ENCODE data around the gene TMEM129.

TMEM129 gene

DNA sequence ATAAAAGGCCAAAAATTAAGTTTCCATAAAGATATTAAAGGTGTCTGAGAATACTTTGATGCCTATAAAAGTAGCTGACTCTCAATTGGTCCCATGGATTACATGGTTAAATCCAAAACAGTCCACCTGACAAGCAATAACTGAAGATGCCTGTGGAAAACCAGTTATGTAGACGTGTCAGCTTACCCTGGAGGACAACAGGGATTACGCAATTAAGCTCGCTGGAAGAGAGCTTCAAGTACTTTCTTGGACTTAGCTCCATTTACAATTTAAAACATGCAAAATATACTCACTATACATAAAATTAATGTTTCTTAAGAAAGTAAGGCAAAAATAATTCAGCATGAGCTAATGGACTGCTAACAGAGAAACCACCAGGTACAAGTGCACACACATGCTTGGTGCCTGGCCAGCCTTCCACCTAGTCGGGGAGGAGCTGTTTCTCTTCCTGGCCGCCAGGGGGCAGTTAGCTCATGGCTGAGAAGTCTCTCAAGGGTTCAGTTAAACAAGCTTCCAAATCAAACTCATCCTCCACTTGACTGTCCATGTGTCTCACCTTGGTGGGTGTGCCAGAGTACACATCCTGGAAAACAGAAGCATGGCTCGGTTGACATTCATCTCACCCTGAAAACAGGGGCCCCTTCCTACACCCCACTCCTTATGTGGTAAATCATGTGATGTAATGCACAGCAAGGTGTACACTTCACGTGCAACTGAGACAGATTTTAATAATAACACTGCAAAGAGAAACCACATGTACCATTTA, 27.8 kb downstream of the TMEM129 start:
- Histone ChIP-seq H4K8ac (ENCODE audit: low read depth, low read length) (no peak overlapping the region), H3K4me3 (ENCODE audit: low read length) (no peak overlapping the region), H3K79me1 (ENCODE audit: low read length) (no peaks in the 10 kb centered on the region), H3K4me1 (ENCODE audit: control insufficient read depth, low read depth, low read length) (no peaks in the 10 kb centered on the region), H3K4me2 (ENCODE audit: low read length) (no peak overlapping the region), H3K23ac (ENCODE audit: low read length) (no peak overlapping the region), H2BK5ac (ENCODE audit: low read length) (no peak overlapping the region), H4K5ac (ENCODE audit: low read length) (no peak overlapping the region), H3K27me3 (ENCODE audit: insufficient read depth, low read length, poor library complexity) (no peaks in the 10 kb centered on the region), H3K79me2 (ENCODE audit: control insufficient read depth, insufficient read depth, low read length) (no peaks in the 10 kb centered on the region), H2BK120ac (ENCODE audit: low read depth, low read length) (no peak overlapping the region), H3K27ac (ENCODE audit: low read depth, low read length) (no peak overlapping the region), H2BK15ac (replicated peaks; ENCODE audit: low read depth) (no peak overlapping the region), H2AK5ac (ENCODE audit: low read length) (no peak overlapping the region), H3K4ac (ENCODE audit: low read depth, low read length) (no peak overlapping the region), H3K56ac (ENCODE audit: low read length) (no peak overlapping the region), H3K18ac (ENCODE audit: low read length) (no peak overlapping the region), H3K36me3 (ENCODE audit: control insufficient read depth, insufficient read depth, low read length) (peaks cover 7% of the 10 kb centered on the region), H3K9ac (ENCODE audit: low read length) (no peak overlapping the region)
- peak; percentile 84 for DNase-seq
- WGBS (ENCODE audit: extremely low coverage, insufficient coverage, low lambda C conversion rate), result no CpG with 5 or more reads among the region's 7 CpGs

DNA sequence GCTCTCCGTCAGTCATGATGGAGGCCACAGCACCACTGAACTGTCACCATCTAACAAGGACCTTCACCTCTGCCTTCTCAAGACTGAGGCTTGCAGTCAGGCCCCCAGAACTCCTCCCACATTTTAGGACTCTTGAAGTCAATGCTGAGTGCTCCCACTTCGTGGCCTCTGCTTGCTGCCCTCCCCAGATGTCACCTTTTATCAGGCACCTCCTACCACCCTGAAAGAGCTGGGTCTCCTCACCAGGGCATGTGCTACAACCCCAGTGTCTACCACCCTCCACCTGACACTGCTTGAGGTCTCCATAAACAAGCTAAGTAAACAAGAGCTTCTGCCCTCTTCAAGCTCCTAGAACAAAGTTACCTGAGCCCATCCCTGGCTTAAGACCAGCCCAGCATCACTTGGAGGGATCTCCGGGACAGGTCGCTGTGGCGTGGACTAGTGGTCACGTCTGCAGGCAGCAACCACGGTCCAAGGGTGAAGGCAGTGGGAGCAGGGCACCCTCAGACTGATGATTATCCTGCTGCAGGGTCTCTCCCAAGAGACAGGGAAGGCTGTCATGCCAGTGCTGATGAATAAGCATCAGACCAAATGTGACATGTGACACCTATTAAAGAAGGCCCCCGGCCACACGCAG, 29.3 kb downstream of the TMEM129 start:
- Histone ChIP-seq H3K4me2 (ENCODE audit: low read length) (no peak overlapping the region), H3K4me1 (ENCODE audit: control insufficient read depth, low read depth, low read length) (no peaks in the 10 kb centered on the region), H3K9ac (ENCODE audit: low read length) (no peak overlapping the region), H3K56ac (ENCODE audit: low read length) (no peak overlapping the region), H3K18ac (ENCODE audit: low read length) (no peak overlapping the region), H3K23ac (ENCODE audit: low read length) (no peak overlapping the region), H4K5ac (ENCODE audit: low read length) (no peak overlapping the region), H2BK5ac (ENCODE audit: low read length) (no peak overlapping the region), H3K79me2 (ENCODE audit: control insufficient read depth, insufficient read depth, low read length) (no peaks in the 10 kb centered on the region), H3K36me3 (ENCODE audit: control insufficient read depth, insufficient read depth, low read length) (peaks cover 7% of the 10 kb centered on the region), H2BK15ac (replicated peaks; ENCODE audit: low read depth) (no peak overlapping the region), H3K27me3 (ENCODE audit: insufficient read depth, low read length, poor library complexity) (no peaks in the 10 kb centered on the region), H2BK120ac (ENCODE audit: low read depth, low read length) (no peak overlapping the region), H2AK5ac (ENCODE audit: low read length) (no peak overlapping the region), H3K4ac (ENCODE audit: low read depth, low read length) (no peak overlapping the region), H4K8ac (ENCODE audit: low read depth, low read length) (no peak overlapping the region), H3K27ac (ENCODE audit: low read depth, low read length) (no peak overlapping the region), H3K79me1 (ENCODE audit: low read length) (no peaks in the 10 kb centered on the region), H3K4me3 (ENCODE audit: low read length) (no peak overlapping the region)
- WGBS (ENCODE audit: extremely low coverage, insufficient coverage, low lambda C conversion rate), result no CpG with 5 or more reads among the region's 9 CpGs
- no peak for DNase-seq

DNA sequence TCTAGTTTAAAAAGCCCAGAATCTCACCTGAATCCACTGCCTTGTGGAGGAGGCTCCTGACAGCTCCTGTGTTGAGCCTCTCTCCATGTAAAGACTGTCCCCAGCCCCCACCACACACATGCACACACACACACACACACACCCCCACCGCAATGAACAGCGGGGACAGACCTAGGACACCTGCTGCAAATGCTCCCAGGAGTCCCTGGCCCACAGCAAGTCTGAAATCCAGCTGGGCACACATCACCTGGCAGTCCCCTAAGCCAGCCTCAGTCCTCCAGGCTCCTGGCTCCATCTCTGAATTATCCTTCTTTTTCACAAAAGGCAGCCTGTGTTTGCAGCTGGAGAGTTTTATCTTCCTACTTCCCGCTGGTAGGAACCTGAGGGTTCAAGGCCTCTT, 30.4 kb downstream of the TMEM129 start:
- no peak overlapping the region for H3K18ac ChIP-seq (ENCODE audit: low read length)

DNA sequence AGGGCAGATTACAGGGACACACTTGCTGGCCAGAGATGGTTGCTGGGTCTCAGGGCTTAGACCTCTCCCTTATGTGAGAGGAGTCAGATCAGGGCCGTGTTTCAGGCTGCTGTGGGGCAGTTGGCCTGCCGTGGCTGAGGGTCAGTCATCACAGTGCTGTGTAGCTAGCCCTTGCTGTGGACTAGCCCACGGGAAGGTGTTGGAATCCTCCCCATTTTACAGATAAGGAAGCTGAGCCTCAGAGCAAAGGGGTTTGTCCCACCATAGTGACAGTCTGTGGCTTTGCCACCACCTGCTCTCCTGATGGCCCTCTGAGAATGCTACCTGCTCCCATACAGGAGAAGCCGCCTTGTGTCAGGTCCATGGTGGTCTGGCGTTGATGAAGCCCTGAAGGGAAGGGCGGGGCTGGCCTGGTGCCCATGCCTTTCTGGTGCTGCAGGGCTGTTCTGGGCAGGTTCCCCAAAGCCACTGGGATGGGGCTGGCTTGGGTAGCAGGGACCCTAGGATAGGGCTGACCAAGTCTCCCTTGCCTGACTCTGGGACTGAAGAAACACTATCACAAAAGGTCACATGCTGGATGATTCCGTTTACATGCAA, 34.6 kb downstream of the TMEM129 start:
- no peak overlapping the region for H2BK15ac ChIP-seq (replicated peaks; ENCODE audit: low read depth)
- H4K5ac ChIP-seq (ENCODE audit: low read length), result no peak overlapping the region
- no peak for DNase-seq
- no peak overlapping the region for H2AK5ac ChIP-seq (ENCODE audit: low read length)
- no peak overlapping the region for H3K9ac ChIP-seq (ENCODE audit: low read length)
- H3K79me1 ChIP-seq (ENCODE audit: low read length), result no peaks in the 10 kb centered on the region
- H3K23ac ChIP-seq (ENCODE audit: low read length), result no peak overlapping the region
- no peak overlapping the region for H3K4me3 ChIP-seq (ENCODE audit: low read length)
- H3K4me1 ChIP-seq (ENCODE audit: control insufficient read depth, low read depth, low read length), result no peaks in the 10 kb centered on the region
- no peak overlapping the region for H3K4me2 ChIP-seq (ENCODE audit: low read length)
- H2BK5ac ChIP-seq (ENCODE audit: low read length), result no peak overlapping the region
- H3K56ac ChIP-seq (ENCODE audit: low read length), result no peak overlapping the region
- peaks cover 9% of the 10 kb centered on the region for H3K27me3 ChIP-seq (ENCODE audit: insufficient read depth, low read length, poor library complexity)
- no peaks in the 10 kb centered on the region for H3K79me2 ChIP-seq (ENCODE audit: control insufficient read depth, insufficient read depth, low read length)
- H3K36me3 ChIP-seq (ENCODE audit: control insufficient read depth, insufficient read depth, low read length), result no peaks in the 10 kb centered on the region
- no peak overlapping the region for H4K8ac ChIP-seq (ENCODE audit: low read depth, low read length)
- no CpG with 5 or more reads among the region's 7 CpGs for WGBS (ENCODE audit: extremely low coverage, insufficient coverage, low lambda C conversion rate)
- no peak overlapping the region for H3K18ac ChIP-seq (ENCODE audit: low read length)
- no peak overlapping the region for H3K4ac ChIP-seq (ENCODE audit: low read depth, low read length)
- H3K27ac ChIP-seq (ENCODE audit: low read depth, low read length), result no peak overlapping the region
- H2BK120ac ChIP-seq (ENCODE audit: low read depth, low read length), result no peak overlapping the region

More for the DNA sequence above, 30.4 kb downstream of the TMEM129 start:
- Histone ChIP-seq H3K56ac (ENCODE audit: low read length) (no peak overlapping the region), H4K8ac (ENCODE audit: low read depth, low read length) (no peak overlapping the region), H3K27me3 (ENCODE audit: insufficient read depth, low read length, poor library complexity) (no peaks in the 10 kb centered on the region), H4K5ac (ENCODE audit: low read length) (no peak overlapping the region), H2AK5ac (ENCODE audit: low read length) (no peak overlapping the region), H3K36me3 (ENCODE audit: control insufficient read depth, insufficient read depth, low read length) (peaks cover 7% of the 10 kb centered on the region), H3K4ac (ENCODE audit: low read depth, low read length) (no peak overlapping the region), H2BK15ac (replicated peaks; ENCODE audit: low read depth) (no peak overlapping the region), H3K9ac (ENCODE audit: low read length) (no peak overlapping the region), H2BK120ac (ENCODE audit: low read depth, low read length) (no peak overlapping the region), H3K79me1 (ENCODE audit: low read length) (no peaks in the 10 kb centered on the region), H3K27ac (ENCODE audit: low read depth, low read length) (no peak overlapping the region), H3K79me2 (ENCODE audit: control insufficient read depth, insufficient read depth, low read length) (no peaks in the 10 kb centered on the region), H3K4me3 (ENCODE audit: low read length) (no peak overlapping the region), H3K4me2 (ENCODE audit: low read length) (no peak overlapping the region), H3K4me1 (ENCODE audit: control insufficient read depth, low read depth, low read length) (no peaks in the 10 kb centered on the region), H3K23ac (ENCODE audit: low read length) (no peak overlapping the region), H2BK5ac (ENCODE audit: low read length) (no peak overlapping the region)
- no peak for DNase-seq
- WGBS (ENCODE audit: extremely low coverage, insufficient coverage, low lambda C conversion rate), result no CpG with 5 or more reads among the region's 3 CpGs

DNA sequence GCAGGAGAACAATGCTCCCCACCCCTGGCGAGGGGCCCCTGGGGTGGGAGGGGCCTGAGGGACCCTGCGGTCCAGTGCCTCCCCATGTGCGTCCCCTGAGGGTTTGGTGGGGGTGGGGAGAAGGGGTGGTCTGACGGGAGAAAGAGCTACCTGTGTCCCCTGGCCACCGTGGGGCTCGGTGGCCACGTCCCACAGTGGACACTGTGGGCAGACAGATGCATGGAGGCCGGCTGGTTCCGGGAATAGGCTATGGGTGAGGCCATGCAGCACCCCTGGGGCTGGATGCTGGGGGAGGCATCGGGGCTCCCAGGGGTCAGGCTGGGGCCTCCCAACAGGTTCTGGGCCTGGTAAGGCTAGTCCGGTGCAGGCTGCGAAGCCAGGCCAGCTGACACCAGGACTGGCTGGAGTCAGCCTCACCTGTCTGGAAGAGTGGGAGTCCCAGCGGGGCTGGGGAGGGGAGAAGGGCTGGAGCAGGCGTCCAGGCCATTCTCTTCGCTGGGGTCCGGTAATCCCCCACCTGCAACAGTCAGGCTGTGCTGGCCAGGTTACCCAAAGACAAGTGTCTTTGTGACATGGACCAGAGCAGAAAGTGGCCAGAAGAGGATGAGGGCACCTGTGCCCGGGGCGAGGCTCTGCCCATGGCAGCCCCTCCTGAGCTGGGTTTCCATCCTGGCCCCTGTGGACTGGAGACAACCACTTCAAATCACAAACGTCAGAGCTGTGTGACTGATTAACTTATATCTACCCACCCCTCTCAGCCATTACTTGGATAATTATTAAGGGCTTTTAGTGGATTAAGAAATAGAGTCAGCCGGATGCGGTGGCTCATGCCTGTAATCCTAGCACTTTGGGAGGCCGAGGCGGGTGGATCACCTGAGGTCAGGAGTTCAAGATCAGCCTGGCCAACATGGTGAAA, 35.6 kb downstream of the TMEM129 start:
- Histone ChIP-seq H4K5ac (ENCODE audit: low read length) (no peak overlapping the region), H4K8ac (ENCODE audit: low read depth, low read length) (no peak overlapping the region), H3K56ac (ENCODE audit: low read length) (no peak overlapping the region), H3K79me1 (ENCODE audit: low read length) (no peaks in the 10 kb centered on the region), H3K4me2 (ENCODE audit: low read length) (no peak overlapping the region), H3K36me3 (ENCODE audit: control insufficient read depth, insufficient read depth, low read length) (no peaks in the 10 kb centered on the region), H2AK5ac (ENCODE audit: low read length) (no peak overlapping the region), H3K9ac (ENCODE audit: low read length) (no peak overlapping the region), H3K4me1 (ENCODE audit: control insufficient read depth, low read depth, low read length) (no peaks in the 10 kb centered on the region), H3K79me2 (ENCODE audit: control insufficient read depth, insufficient read depth, low read length) (no peaks in the 10 kb centered on the region), H2BK15ac (replicated peaks; ENCODE audit: low read depth) (no peak overlapping the region), H3K4me3 (ENCODE audit: low read length) (no peak overlapping the region), H2BK5ac (ENCODE audit: low read length) (no peak overlapping the region), H3K27me3 (ENCODE audit: insufficient read depth, low read length, poor library complexity) (peaks cover 9% of the 10 kb centered on the region), H3K23ac (ENCODE audit: low read length) (no peak overlapping the region), H3K4ac (ENCODE audit: low read depth, low read length) (no peak overlapping the region), H2BK120ac (ENCODE audit: low read depth, low read length) (no peak overlapping the region), H3K27ac (ENCODE audit: low read depth, low read length) (no peak overlapping the region), H3K18ac (ENCODE audit: low read length) (no peak overlapping the region)
- no CpG with 5 or more reads among the region's 23 CpGs for WGBS (ENCODE audit: extremely low coverage, insufficient coverage, low lambda C conversion rate)
- DNase-seq, result no peak

Data from mesendoderm (in vitro differentiated cells).